C4-2B (cell line): ENCODE measurements around the gene PLEKHD1.

Source experiments
- CTCF ChIP-seq: fragments of 450-650 bp; conservative IDR thresholded peaks from 2 replicates; pipeline ENCODE4 v1.5.1; 2017; ENCODE audit warnings: mild to moderate bottlenecking
- ZFX ChIP-seq: fragments of 450-650 bp; IDR thresholded peaks from 2 replicates; pipeline ENCODE4 v1.6.1; 2017

DNA sequence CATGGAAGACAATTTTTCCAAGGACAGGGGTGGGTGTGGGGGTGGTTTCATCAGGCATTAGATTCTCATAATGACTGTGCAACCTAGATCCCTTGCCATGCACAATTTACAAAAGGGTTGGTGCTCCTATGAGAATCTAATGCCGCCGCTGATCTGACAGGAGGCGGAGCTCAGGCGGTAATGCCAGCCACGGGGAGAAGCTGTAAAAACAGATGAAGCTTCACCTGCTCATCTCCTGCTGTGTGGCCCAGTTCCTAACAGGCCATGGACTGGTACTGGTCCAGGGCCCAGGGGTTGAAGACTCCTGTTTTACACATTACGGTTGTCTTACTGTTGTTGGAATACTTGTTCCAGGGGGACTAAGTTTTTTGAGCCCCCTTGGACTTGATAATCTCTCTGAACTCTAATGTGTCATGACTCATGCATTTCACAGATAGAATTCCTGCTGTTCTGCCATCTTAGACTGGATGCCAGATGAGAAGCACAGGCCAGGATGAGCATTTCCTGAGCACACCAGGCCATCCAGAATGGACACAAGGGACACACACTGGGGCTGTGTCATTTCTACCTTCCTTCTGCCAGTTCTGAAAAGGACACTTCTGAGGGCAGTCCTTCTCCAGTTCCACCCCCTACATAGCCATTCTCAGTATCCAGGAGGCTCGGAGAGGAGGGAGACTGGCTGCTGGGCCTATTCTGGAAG lies 5.8 kb downstream of the PLEKHD1 start:
- TF ChIP-seq CTCF (no peak), ZFX (no peak)
